GM23338 (cell line): ENCODE data around the gene PTPRE. TPM values are rescaled to one million over a fixed set of nuclear protein-coding genes. Genes with fewer than 3 reads are reported as not detected.

Source experiments
- ATAC-seq: fragments of 200-7000 bp; cut with Tn5 transposase; 3 replicates; pipeline ENCODE4 v1.9.1; 2020
- DNase-seq: peaks from one replicate; pipeline ENCODE4 v3.0.0-alpha.2; 2015; ENCODE audit warnings: low spot score
- H2AFZ ChIP-seq: fragments of 200-600 bp; sonication (generic); 2 replicates; pipeline ENCODE4 v1.8.0; 2016; ENCODE audit warnings: antibody characterized with exemption, mild to moderate bottlenecking, moderate library complexity
- H3F3A ChIP-seq: fragments of 200-600 bp; sonication (generic); replicated peaks from 2 replicates; pipeline ENCODE4 v1.8.0; 2017; ENCODE audit warnings: antibody characterized with exemption, mixed run types, low read depth
- H3K27ac ChIP-seq: fragments of 200-600 bp; sonication (generic); 2 replicates; pipeline ENCODE4 v1.6.1; 2016; ENCODE audit warnings: low read depth
- H3K27me3 ChIP-seq: fragments of 200-600 bp; sonication (generic); 2 replicates; pipeline ENCODE4 v1.8.0; 2016; ENCODE audit warnings: mild to moderate bottlenecking, mixed run types, moderate library complexity; ENCODE audit not compliant: insufficient read depth
- H3K36me3 ChIP-seq: fragments of 200-600 bp; sonication (generic); 2 replicates; pipeline ENCODE4 v1.8.0; 2016; ENCODE audit warnings: mild to moderate bottlenecking; ENCODE audit not compliant: insufficient read depth
- H3K4me1 ChIP-seq: fragments of 200-600 bp; sonication (generic); 2 replicates; pipeline ENCODE4 v1.8.0; 2016; ENCODE audit warnings: mild to moderate bottlenecking, moderate library complexity; ENCODE audit not compliant: insufficient read depth
- H3K4me2 ChIP-seq: fragments of 200-600 bp; sonication (generic); 2 replicates; pipeline ENCODE4 v1.7.1; 2017; ENCODE audit warnings: mixed run types
- H3K4me3 ChIP-seq: fragments of 200-600 bp; sonication (generic); 2 replicates; pipeline ENCODE4 v1.6.1; 2016; ENCODE audit warnings: mixed run types
- H3K79me2 ChIP-seq: fragments of 200-600 bp; sonication (generic); replicated peaks from 2 replicates; pipeline ENCODE4 v1.8.0; 2017; ENCODE audit warnings: mild to moderate bottlenecking; ENCODE audit not compliant: insufficient read depth
- H3K9me2 ChIP-seq: fragments of 200-600 bp; sonication (generic); 2 replicates; pipeline ENCODE4 v1.8.0; 2017; ENCODE audit not compliant: insufficient read depth
- H4K20me1 ChIP-seq: fragments of 200-600 bp; sonication (generic); replicated peaks from 2 replicates; pipeline ENCODE4 v1.8.0; 2017; ENCODE audit warnings: mild to moderate bottlenecking; ENCODE audit not compliant: insufficient read depth
- H3K27ac Mint-ChIP-seq: 2 replicates; pipeline ENCODE4 v1.8.0; 2020; ENCODE audit warnings: inconsistent platforms, mild to moderate bottlenecking, moderate library complexity, mixed read lengths
- H3K27me3 Mint-ChIP-seq: 3 replicates; pipeline ENCODE4 v1.8.0; 2022; ENCODE audit warnings: low read depth, mild to moderate bottlenecking, moderate library complexity, mixed read lengths, inconsistent platforms; ENCODE audit not compliant: insufficient read depth, poor library complexity
- H3K36me3 Mint-ChIP-seq: 3 replicates; pipeline ENCODE4 v1.8.0; 2021; ENCODE audit warnings: low read depth, mild to moderate bottlenecking, inconsistent platforms, moderate library complexity, mixed read lengths
- H3K4me1 Mint-ChIP-seq: 3 replicates; pipeline ENCODE4 v1.8.0; 2020; ENCODE audit warnings: mild to moderate bottlenecking, inconsistent platforms, mixed read lengths
- H3K4me3 Mint-ChIP-seq: 3 replicates; pipeline ENCODE4 v1.8.0; 2021; ENCODE audit warnings: moderate library complexity, mild to moderate bottlenecking, inconsistent platforms, mixed read lengths
- H3K9me3 Mint-ChIP-seq: 3 replicates; pipeline ENCODE4 v1.8.0; 2020; ENCODE audit warnings: moderate library complexity, mild to moderate bottlenecking, inconsistent platforms, mixed read lengths
- EZH2 ChIP-seq: fragments of 200-600 bp; sonication (generic); IDR thresholded peaks from one replicate; pipeline ENCODE4 v1.8.0; 2017; ENCODE audit warnings: antibody characterized with exemption, mild to moderate bottlenecking, low read depth; ENCODE audit not compliant: unreplicated experiment
- JUNB ChIP-seq: IDR thresholded peaks from one replicate; pipeline ENCODE4 v1.6.1; 2016; ENCODE audit warnings: antibody characterized with exemption; ENCODE audit not compliant: unreplicated experiment
- NANOG ChIP-seq: IDR thresholded peaks from 2 replicates; pipeline ENCODE4 v1.6.1; 2016; ENCODE audit warnings: antibody characterized with exemption, borderline replicate concordance
- POLR2AphosphoS5 ChIP-seq: IDR thresholded peaks from 2 replicates; pipeline ENCODE4 v1.6.1; 2016; ENCODE audit warnings: antibody characterized with exemption, low read depth
- STAT1 ChIP-seq: IDR thresholded peaks from one replicate; pipeline ENCODE4 v1.6.1; 2016; ENCODE audit warnings: antibody characterized with exemption; ENCODE audit not compliant: unreplicated experiment
- ZNF114 ChIP-seq: fragments of 250-450 bp; sonication (Bioruptor Pico); IDR thresholded peaks from 2 replicates; pipeline ENCODE4 v1.5.0; 2020; ENCODE audit warnings: mild to moderate bottlenecking, moderate library complexity
- ZNF331 ChIP-seq: fragments of 250-450 bp; sonication (Bioruptor Pico); IDR thresholded peaks from 2 replicates; pipeline ENCODE4 v1.5.0; 2020; ENCODE audit warnings: low read depth, mild to moderate bottlenecking, moderate library complexity
- polyA plus RNA-seq: library from polyadenylated mRNA; unstranded; fragments of >200 nt; fragmentation: Nextera tagmentation; extraction: Ambion mirVana; gene quantifications from 2 replicates; pipeline ENCODE4 v1.2.1, GENCODE V29; 2016
- total RNA-seq: library from RNA; depleted of rRNA; stranded (reverse); fragments of >200 nt; shearing (Covaris generic); gene quantifications from 2 replicates; pipeline ENCODE4 v1.2.3, GENCODE V29; 2014
- TF ChIP-seq, protein P1 (sequence below): IDR thresholded peaks from 2 replicates; pipeline ENCODE4 v1.6.1; 2016; ENCODE audit warnings: antibody characterized with exemption
- TF ChIP-seq, protein P2 (sequence below), 2 experiments: fragments of 200-600 bp in 1 of 2; sonication (generic) in 1 of 2; conservative IDR thresholded peaks; 2 replicates each; pipeline versions ENCODE4 v1.5.1 to v1.6.1; 2016 to 2017; ENCODE audit warnings: antibody characterized with exemption in 2 of 2, low read depth in 2 of 2, mild to moderate bottlenecking in 2 of 2, moderate library complexity in 1 of 2
- TF ChIP-seq, protein P3 (sequence below): fragments of 250-450 bp; sonication (Bioruptor Pico); IDR thresholded peaks from 2 replicates; pipeline ENCODE4 v1.5.0; 2020; ENCODE audit warnings: mild to moderate bottlenecking, moderate library complexity

The PTPRE gene
- total and polyA plus RNA-seq, 2 experiments from 2014 or later: 0.34 to 0.42 TPM

DNA sequence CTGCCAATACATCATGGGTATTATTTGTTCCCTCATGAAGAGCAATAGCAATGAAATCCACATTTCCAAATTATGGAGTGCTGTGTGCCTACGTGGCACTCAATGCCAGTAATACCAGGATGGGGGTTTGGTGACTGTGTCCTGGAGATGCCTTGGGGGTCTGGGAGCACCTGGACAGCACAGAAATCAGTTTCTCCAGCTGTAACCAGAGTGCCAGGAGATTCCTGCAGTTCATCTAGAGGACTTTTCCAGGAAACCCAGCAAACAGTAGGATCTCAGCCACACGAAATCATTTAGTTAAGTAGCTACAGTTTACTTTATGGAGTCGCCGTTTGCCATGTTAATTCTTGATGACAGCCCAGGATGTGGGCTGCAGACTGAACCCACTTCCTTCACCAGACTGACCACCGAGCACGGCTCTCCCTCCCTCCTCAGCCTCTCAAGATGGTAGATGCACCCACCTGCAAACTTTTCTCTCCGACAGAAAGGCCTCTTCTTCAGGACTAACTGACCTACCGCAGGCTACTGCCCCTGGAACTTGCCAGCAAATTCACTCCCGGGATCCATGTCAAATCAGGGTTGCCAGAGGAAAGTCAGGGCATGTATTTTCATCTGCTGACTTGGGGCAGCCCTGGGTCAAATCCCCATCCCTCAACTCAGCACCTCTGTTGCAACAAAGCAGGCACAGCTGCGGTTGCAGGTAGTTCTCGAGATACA lies 189.0 kb downstream of the PTPRE start:
- H3K4me3 ChIP-seq: no peak overlapping the region
- Mint-ChIP-seq H3K4me3 (no peak overlapping the region), H3K4me1 (peaks cover 9% of the 10 kb centered on the region; the same call in 2 of the 3 replicates), H3K36me3 (peaks cover 31% of the 10 kb centered on the region), H3K27me3 (peaks cover 7% of the 10 kb centered on the region), H3K9me3 (no peaks in the 10 kb centered on the region), H3K27ac (peak overlapping the region; percentile 50)
- H3K27me3 ChIP-seq: no peaks in the 10 kb centered on the region
- no peak for DNase-seq
- no peak for TF ChIP-seq EZH2
- TF ChIP-seq JUNB: no peak
- no peak for TF ChIP-seq ZNF331 (CRISPR knock-in tag)
- TF ChIP-seq, protein P1, sequence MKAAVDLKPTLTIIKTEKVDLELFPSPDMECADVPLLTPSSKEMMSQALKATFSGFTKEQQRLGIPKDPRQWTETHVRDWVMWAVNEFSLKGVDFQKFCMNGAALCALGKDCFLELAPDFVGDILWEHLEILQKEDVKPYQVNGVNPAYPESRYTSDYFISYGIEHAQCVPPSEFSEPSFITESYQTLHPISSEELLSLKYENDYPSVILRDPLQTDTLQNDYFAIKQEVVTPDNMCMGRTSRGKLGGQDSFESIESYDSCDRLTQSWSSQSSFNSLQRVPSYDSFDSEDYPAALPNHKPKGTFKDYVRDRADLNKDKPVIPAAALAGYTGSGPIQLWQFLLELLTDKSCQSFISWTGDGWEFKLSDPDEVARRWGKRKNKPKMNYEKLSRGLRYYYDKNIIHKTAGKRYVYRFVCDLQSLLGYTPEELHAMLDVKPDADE: no peak
- no peak for TF ChIP-seq ZNF114
- TF ChIP-seq NANOG: no peak
- TF ChIP-seq, protein P2, sequence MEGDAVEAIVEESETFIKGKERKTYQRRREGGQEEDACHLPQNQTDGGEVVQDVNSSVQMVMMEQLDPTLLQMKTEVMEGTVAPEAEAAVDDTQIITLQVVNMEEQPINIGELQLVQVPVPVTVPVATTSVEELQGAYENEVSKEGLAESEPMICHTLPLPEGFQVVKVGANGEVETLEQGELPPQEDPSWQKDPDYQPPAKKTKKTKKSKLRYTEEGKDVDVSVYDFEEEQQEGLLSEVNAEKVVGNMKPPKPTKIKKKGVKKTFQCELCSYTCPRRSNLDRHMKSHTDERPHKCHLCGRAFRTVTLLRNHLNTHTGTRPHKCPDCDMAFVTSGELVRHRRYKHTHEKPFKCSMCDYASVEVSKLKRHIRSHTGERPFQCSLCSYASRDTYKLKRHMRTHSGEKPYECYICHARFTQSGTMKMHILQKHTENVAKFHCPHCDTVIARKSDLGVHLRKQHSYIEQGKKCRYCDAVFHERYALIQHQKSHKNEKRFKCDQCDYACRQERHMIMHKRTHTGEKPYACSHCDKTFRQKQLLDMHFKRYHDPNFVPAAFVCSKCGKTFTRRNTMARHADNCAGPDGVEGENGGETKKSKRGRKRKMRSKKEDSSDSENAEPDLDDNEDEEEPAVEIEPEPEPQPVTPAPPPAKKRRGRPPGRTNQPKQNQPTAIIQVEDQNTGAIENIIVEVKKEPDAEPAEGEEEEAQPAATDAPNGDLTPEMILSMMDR (conservative IDR thresholded peaks at IDR 0.05; ENCODE audit: low read depth in 2 of 2): no peak
- TF ChIP-seq, protein P3, sequence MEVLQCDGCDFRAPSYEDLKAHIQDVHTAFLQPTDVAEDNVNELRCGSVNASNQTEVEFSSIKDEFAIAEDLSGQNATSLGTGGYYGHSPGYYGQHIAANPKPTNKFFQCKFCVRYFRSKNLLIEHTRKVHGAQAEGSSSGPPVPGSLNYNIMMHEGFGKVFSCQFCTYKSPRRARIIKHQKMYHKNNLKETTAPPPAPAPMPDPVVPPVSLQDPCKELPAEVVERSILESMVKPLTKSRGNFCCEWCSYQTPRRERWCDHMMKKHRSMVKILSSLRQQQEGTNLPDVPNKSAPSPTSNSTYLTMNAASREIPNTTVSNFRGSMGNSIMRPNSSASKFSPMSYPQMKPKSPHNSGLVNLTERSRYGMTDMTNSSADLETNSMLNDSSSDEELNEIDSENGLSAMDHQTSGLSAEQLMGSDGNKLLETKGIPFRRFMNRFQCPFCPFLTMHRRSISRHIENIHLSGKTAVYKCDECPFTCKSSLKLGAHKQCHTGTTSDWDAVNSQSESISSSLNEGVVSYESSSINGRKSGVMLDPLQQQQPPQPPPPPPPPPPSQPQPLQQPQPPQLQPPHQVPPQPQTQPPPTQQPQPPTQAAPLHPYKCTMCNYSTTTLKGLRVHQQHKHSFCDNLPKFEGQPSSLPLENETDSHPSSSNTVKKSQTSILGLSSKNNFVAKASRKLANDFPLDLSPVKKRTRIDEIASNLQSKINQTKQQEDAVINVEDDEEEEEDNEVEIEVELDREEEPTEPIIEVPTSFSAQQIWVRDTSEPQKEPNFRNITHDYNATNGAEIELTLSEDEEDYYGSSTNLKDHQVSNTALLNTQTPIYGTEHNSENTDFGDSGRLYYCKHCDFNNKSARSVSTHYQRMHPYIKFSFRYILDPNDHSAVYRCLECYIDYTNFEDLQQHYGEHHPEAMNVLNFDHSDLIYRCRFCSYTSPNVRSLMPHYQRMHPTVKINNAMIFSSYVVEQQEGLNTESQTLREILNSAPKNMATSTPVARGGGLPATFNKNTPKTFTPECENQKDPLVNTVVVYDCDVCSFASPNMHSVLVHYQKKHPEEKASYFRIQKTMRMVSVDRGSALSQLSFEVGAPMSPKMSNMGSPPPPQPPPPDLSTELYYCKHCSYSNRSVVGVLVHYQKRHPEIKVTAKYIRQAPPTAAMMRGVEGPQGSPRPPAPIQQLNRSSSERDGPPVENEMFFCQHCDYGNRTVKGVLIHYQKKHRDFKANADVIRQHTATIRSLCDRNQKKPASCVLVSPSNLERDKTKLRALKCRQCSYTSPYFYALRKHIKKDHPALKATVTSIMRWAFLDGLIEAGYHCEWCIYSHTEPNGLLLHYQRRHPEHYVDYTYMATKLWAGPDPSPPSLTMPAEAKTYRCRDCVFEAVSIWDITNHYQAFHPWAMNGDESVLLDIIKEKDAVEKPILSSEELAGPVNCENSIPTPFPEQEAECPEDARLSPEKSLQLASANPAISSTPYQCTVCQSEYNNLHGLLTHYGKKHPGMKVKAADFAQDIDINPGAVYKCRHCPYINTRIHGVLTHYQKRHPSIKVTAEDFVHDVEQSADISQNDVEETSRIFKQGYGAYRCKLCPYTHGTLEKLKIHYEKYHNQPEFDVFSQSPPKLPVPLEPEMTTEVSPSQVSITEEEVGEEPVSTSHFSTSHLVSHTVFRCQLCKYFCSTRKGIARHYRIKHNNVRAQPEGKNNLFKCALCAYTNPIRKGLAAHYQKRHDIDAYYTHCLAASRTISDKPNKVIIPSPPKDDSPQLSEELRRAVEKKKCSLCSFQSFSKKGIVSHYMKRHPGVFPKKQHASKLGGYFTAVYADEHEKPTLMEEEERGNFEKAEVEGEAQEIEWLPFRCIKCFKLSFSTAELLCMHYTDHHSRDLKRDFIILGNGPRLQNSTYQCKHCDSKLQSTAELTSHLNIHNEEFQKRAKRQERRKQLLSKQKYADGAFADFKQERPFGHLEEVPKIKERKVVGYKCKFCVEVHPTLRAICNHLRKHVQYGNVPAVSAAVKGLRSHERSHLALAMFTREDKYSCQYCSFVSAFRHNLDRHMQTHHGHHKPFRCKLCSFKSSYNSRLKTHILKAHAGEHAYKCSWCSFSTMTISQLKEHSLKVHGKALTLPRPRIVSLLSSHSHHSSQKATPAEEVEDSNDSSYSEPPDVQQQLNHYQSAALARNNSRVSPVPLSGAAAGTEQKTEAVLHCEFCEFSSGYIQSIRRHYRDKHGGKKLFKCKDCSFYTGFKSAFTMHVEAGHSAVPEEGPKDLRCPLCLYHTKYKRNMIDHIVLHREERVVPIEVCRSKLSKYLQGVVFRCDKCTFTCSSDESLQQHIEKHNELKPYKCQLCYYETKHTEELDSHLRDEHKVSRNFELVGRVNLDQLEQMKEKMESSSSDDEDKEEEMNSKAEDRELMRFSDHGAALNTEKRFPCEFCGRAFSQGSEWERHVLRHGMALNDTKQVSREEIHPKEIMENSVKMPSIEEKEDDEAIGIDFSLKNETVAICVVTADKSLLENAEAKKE (CRISPR knock-in tag): no peak
- TF ChIP-seq STAT1: no peak
- no peak for TF ChIP-seq POLR2AphosphoS5
- H3F3A ChIP-seq: no peaks in the 10 kb centered on the region
- H4K20me1 ChIP-seq: no peaks in the 10 kb centered on the region; the same call in 1 of the 2 replicates
- ATAC-seq: no peak
- H3K4me2 ChIP-seq: no peak overlapping the region
- no peaks in the 10 kb centered on the region for H3K9me2 ChIP-seq
- H3K4me1 ChIP-seq: no peaks in the 10 kb centered on the region
- peaks cover 22% of the 10 kb centered on the region for H3K36me3 ChIP-seq
- H3K79me2 ChIP-seq: no peaks in the 10 kb centered on the region
- H2AFZ ChIP-seq: no peak overlapping the region
- H3K27ac ChIP-seq: no peak overlapping the region
